GM23338 (cell line): ENCODE results near the gene STAT5B. TPM values are rescaled to one million over a fixed set of nuclear protein-coding genes. Genes with fewer than 3 reads are reported as not detected.
A peak's percentile ranks its signal among the peaks of the same experiment; 100 is the strongest.

Source experiments
- ATAC-seq: fragments of 200-7000 bp; cut with Tn5 transposase; 3 replicates; pipeline ENCODE4 v1.9.1; 2020
- DNase-seq: peaks from one replicate; pipeline ENCODE4 v3.0.0-alpha.2; 2015; ENCODE audit warnings: low spot score
- H2AFZ ChIP-seq: fragments of 200-600 bp; sonication (generic); 2 replicates; pipeline ENCODE4 v1.8.0; 2016; ENCODE audit warnings: antibody characterized with exemption, mild to moderate bottlenecking, moderate library complexity
- H3F3A ChIP-seq: fragments of 200-600 bp; sonication (generic); replicated peaks from 2 replicates; pipeline ENCODE4 v1.8.0; 2017; ENCODE audit warnings: antibody characterized with exemption, mixed run types, low read depth
- H3K27ac ChIP-seq: fragments of 200-600 bp; sonication (generic); 2 replicates; pipeline ENCODE4 v1.6.1; 2016; ENCODE audit warnings: low read depth
- H3K27me3 ChIP-seq: fragments of 200-600 bp; sonication (generic); 2 replicates; pipeline ENCODE4 v1.8.0; 2016; ENCODE audit warnings: mild to moderate bottlenecking, mixed run types, moderate library complexity; ENCODE audit not compliant: insufficient read depth
- H3K36me3 ChIP-seq: fragments of 200-600 bp; sonication (generic); 2 replicates; pipeline ENCODE4 v1.8.0; 2016; ENCODE audit warnings: mild to moderate bottlenecking; ENCODE audit not compliant: insufficient read depth
- H3K4me1 ChIP-seq: fragments of 200-600 bp; sonication (generic); 2 replicates; pipeline ENCODE4 v1.8.0; 2016; ENCODE audit warnings: mild to moderate bottlenecking, moderate library complexity; ENCODE audit not compliant: insufficient read depth
- H3K4me2 ChIP-seq: fragments of 200-600 bp; sonication (generic); 2 replicates; pipeline ENCODE4 v1.7.1; 2017; ENCODE audit warnings: mixed run types
- H3K4me3 ChIP-seq: fragments of 200-600 bp; sonication (generic); 2 replicates; pipeline ENCODE4 v1.6.1; 2016; ENCODE audit warnings: mixed run types
- H3K79me2 ChIP-seq: fragments of 200-600 bp; sonication (generic); replicated peaks from 2 replicates; pipeline ENCODE4 v1.8.0; 2017; ENCODE audit warnings: mild to moderate bottlenecking; ENCODE audit not compliant: insufficient read depth
- H3K9me2 ChIP-seq: fragments of 200-600 bp; sonication (generic); 2 replicates; pipeline ENCODE4 v1.8.0; 2017; ENCODE audit not compliant: insufficient read depth
- H4K20me1 ChIP-seq: fragments of 200-600 bp; sonication (generic); replicated peaks from 2 replicates; pipeline ENCODE4 v1.8.0; 2017; ENCODE audit warnings: mild to moderate bottlenecking; ENCODE audit not compliant: insufficient read depth
- H3K27ac Mint-ChIP-seq: 2 replicates; pipeline ENCODE4 v1.8.0; 2020; ENCODE audit warnings: inconsistent platforms, mild to moderate bottlenecking, moderate library complexity, mixed read lengths
- H3K27me3 Mint-ChIP-seq: 3 replicates; pipeline ENCODE4 v1.8.0; 2022; ENCODE audit warnings: low read depth, mild to moderate bottlenecking, moderate library complexity, mixed read lengths, inconsistent platforms; ENCODE audit not compliant: insufficient read depth, poor library complexity
- H3K36me3 Mint-ChIP-seq: 3 replicates; pipeline ENCODE4 v1.8.0; 2021; ENCODE audit warnings: low read depth, mild to moderate bottlenecking, inconsistent platforms, moderate library complexity, mixed read lengths
- H3K4me1 Mint-ChIP-seq: 3 replicates; pipeline ENCODE4 v1.8.0; 2020; ENCODE audit warnings: mild to moderate bottlenecking, inconsistent platforms, mixed read lengths
- H3K4me3 Mint-ChIP-seq: 3 replicates; pipeline ENCODE4 v1.8.0; 2021; ENCODE audit warnings: moderate library complexity, mild to moderate bottlenecking, inconsistent platforms, mixed read lengths
- H3K9me3 Mint-ChIP-seq: 3 replicates; pipeline ENCODE4 v1.8.0; 2020; ENCODE audit warnings: moderate library complexity, mild to moderate bottlenecking, inconsistent platforms, mixed read lengths
- CREB1 ChIP-seq: fragments of 250-450 bp; sonication (Bioruptor Pico); IDR thresholded peaks from 2 replicates; pipeline ENCODE4 v1.5.0; 2020; ENCODE audit warnings: low read depth, mild to moderate bottlenecking, moderate library complexity
- ETS1 ChIP-seq: IDR thresholded peaks from 2 replicates; pipeline ENCODE4 v1.6.1; 2016; ENCODE audit warnings: antibody characterized with exemption
- EZH2 ChIP-seq: fragments of 200-600 bp; sonication (generic); IDR thresholded peaks from one replicate; pipeline ENCODE4 v1.8.0; 2017; ENCODE audit warnings: antibody characterized with exemption, mild to moderate bottlenecking, low read depth; ENCODE audit not compliant: unreplicated experiment
- EZH2phosphoT487 ChIP-seq: fragments of 200-600 bp; sonication (generic); IDR thresholded peaks from one replicate; pipeline ENCODE4 v1.8.1; 2018; ENCODE audit warnings: antibody characterized with exemption; ENCODE audit not compliant: unreplicated experiment
- JUNB ChIP-seq: IDR thresholded peaks from one replicate; pipeline ENCODE4 v1.6.1; 2016; ENCODE audit warnings: antibody characterized with exemption; ENCODE audit not compliant: unreplicated experiment
- NANOG ChIP-seq: IDR thresholded peaks from 2 replicates; pipeline ENCODE4 v1.6.1; 2016; ENCODE audit warnings: antibody characterized with exemption, borderline replicate concordance
- REST ChIP-seq: IDR thresholded peaks from one replicate; pipeline ENCODE4 v1.6.1; 2018; ENCODE audit warnings: antibody characterized with exemption; ENCODE audit not compliant: unreplicated experiment
- STAT1 ChIP-seq: IDR thresholded peaks from one replicate; pipeline ENCODE4 v1.6.1; 2016; ENCODE audit warnings: antibody characterized with exemption; ENCODE audit not compliant: unreplicated experiment
- ZNF462 ChIP-seq: fragments of 250-450 bp; sonication (Bioruptor Pico); IDR thresholded peaks from 2 replicates; pipeline ENCODE4 v1.5.0; 2020; ENCODE audit warnings: mild to moderate bottlenecking, moderate library complexity
- polyA plus RNA-seq: library from polyadenylated mRNA; unstranded; fragments of >200 nt; fragmentation: Nextera tagmentation; extraction: Ambion mirVana; gene quantifications from 2 replicates; pipeline ENCODE4 v1.2.1, GENCODE V29; 2016
- total RNA-seq: library from RNA; depleted of rRNA; stranded (reverse); fragments of >200 nt; shearing (Covaris generic); gene quantifications from 2 replicates; pipeline ENCODE4 v1.2.3, GENCODE V29; 2014

Gene STAT5B
- total and polyA plus RNA-seq, 2 experiments from 2014 or later, result 13.9 to 60.5 TPM

GRCh38 chr17:42179911-42180410, 96.2 kb downstream of the STAT5B start:
- Histone ChIP-seq H3K4me1 (peaks cover 9% of the 10 kb centered on the region; the same call in 1 of the 2 replicates), H3K27ac (no peak overlapping the region), H3K79me2 (no peaks in the 10 kb centered on the region), H3K27me3 (peaks cover 37% of the 10 kb centered on the region), H3K4me3 (peak overlapping the region; percentile 84), H3F3A (peaks cover 14% of the 10 kb centered on the region), H4K20me1 (peaks cover 4% of the 10 kb centered on the region; the same call in 1 of the 2 replicates), H3K9me2 (no peaks in the 10 kb centered on the region), H2AFZ (peak overlapping the region; percentile 91), H3K36me3 (no peaks in the 10 kb centered on the region), H3K4me2 (peak overlapping the region; percentile 96)
- ATAC-seq, result peak; percentile 55
- Mint-ChIP-seq H3K9me3 (no peaks in the 10 kb centered on the region; the same call in 2 of the 3 replicates), H3K4me3 (peak overlapping the region; percentile 82), H3K36me3 (no peaks in the 10 kb centered on the region), H3K4me1 (peaks cover 26% of the 10 kb centered on the region), H3K27ac (no peak overlapping the region), H3K27me3 (peaks cover 47% of the 10 kb centered on the region)
- DNase-seq, result peak; percentile 91
- TF ChIP-seq REST (peak; percentile 94), EZH2 (no peak), STAT1 (no peak), CREB1 (CRISPR knock-in tag) (0 out of 2 replicates have a peak, but pooled peaks have one; percentile 34), NANOG (no peak), ETS1 (no peak), EZH2phosphoT487 (no peak)

GRCh38 chr17:42179335-42179734, 96.9 kb downstream of the STAT5B start:
- Histone ChIP-seq H3F3A (peaks cover 11% of the 10 kb centered on the region), H3K36me3 (no peaks in the 10 kb centered on the region), H2AFZ (no peak overlapping the region), H3K4me3 (no peak overlapping the region; the same call in 1 of the 2 replicates), H3K4me1 (peaks cover 3% of the 10 kb centered on the region; the same call in 1 of the 2 replicates), H3K4me2 (no peak overlapping the region), H3K27me3 (peaks cover 31% of the 10 kb centered on the region), H4K20me1 (peaks cover 4% of the 10 kb centered on the region; the same call in 1 of the 2 replicates), H3K79me2 (no peaks in the 10 kb centered on the region), H3K9me2 (no peaks in the 10 kb centered on the region), H3K27ac (no peak overlapping the region)
- H3K36me3 Mint-ChIP-seq, result no peaks in the 10 kb centered on the region
- peaks cover 41% of the 10 kb centered on the region for H3K27me3 Mint-ChIP-seq
- no peaks in the 10 kb centered on the region; the same call in 2 of the 3 replicates for H3K9me3 Mint-ChIP-seq
- ATAC-seq (no peak), DNase-seq (no peak)
- peaks cover 21% of the 10 kb centered on the region for H3K4me1 Mint-ChIP-seq
- no peak overlapping the region for H3K27ac Mint-ChIP-seq
- peak overlapping the region; percentile 82; the same call in 1 of the 3 replicates for H3K4me3 Mint-ChIP-seq
- TF ChIP-seq STAT1 (no peak), EZH2 (no peak), JUNB (no peak), ZNF462 (CRISPR knock-in tag) (no peak), NANOG (no peak), CREB1 (CRISPR knock-in tag) (no peak), EZH2phosphoT487 (no peak)
